Large intestine (tissue), 3 donors: Measurements from ENCODE around the gene NTMT1. TPM values are rescaled to one million over a fixed set of nuclear protein-coding genes. Genes with fewer than 3 reads are reported as not detected.

Experiments used
- DNase-seq, 2 donors: peaks; one replicate each; pipeline versions ENCODE4 v3.0.0 to v3.0.0-alpha.2; 2013
- H3K27ac ChIP-seq: one replicate; pipeline ENCODE4 v1.5.1; 2013; ENCODE audit warnings: low read length
- H3K27me3 ChIP-seq: 2 replicates; pipeline ENCODE4 v1.6.1; 2013; ENCODE audit warnings: low read length; ENCODE audit not compliant: control insufficient read depth, insufficient read depth
- H3K36me3 ChIP-seq: 2 replicates; pipeline ENCODE4 v1.6.1; 2013; ENCODE audit warnings: low read length; ENCODE audit not compliant: control insufficient read depth, insufficient read depth
- H3K4me1 ChIP-seq: one replicate; pipeline ENCODE4 v1.6.1; 2013; ENCODE audit warnings: low read length; ENCODE audit not compliant: control insufficient read depth, insufficient read depth
- H3K4me3 ChIP-seq: one replicate; pipeline ENCODE4 v1.5.1; 2013; ENCODE audit warnings: low read length
- H3K9me3 ChIP-seq: one replicate; pipeline ENCODE4 v1.6.1; 2013; ENCODE audit warnings: mild to moderate bottlenecking, low read depth, low read length, moderate library complexity; ENCODE audit not compliant: control insufficient read depth
- WGBS: methylation state at CpG from one replicate; pipeline ENCODE4 v1.1.5; 2013; ENCODE audit warnings: low lambda C conversion rate; ENCODE audit not compliant: insufficient coverage; 5-methylcytosine and 5-hydroxymethylcytosine counted together
- polyA plus RNA-seq: library from polyadenylated mRNA; unstranded; fragments of 120-200 nt; gene quantifications from one replicate; pipeline ENCODE4 v1.2.1, GENCODE V29; 2013

The NTMT1 gene
- polyA plus RNA-seq, 1 donor = 45.3 TPM

DNA sequence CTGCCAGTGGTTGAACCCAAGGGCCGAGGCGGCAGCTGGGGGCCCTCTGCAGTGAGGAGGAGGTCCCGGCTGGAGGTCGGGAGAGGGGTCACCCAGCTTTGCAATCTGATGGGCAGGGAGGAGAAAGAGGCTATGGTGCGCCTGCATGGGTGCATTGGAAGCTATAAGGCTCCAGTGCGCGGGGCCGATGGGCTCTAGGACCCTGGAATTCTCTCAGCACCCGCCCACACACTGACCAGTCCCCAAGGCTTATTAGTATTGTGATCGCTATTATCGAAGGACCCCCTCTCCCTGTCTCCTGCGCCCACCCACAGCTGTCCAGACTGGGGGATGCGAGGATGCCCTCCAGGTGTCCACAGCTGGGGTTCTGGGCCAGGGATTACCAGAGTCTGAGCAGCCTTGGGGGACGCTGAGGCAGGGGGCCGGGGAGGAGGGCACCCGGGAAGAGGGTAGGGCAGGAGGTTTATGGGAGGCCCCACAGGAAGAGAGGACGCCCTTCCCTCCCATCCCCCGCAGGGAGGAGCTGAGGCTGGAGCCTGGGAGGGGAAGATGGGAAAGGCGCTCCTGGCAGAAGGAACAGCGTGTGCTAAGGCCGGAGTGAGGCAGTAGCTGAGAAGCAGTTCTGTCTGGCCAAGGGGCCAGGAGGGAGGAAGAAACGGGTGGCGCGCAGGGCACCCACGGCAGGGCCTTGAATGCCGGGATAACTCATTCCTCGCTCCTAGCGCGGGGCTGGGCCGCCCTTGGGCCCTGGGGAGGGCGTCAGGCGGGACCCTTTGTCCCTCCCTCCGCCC, 29.2 kb upstream of the NTMT1 start:
- Histone ChIP-seq H3K4me1 (peaks cover 18% of the 10 kb centered on the region), H3K36me3 (no peaks in the 10 kb centered on the region), H3K27ac (peak overlapping the region; percentile 17), H3K9me3 (no peaks in the 10 kb centered on the region), H3K27me3 (no peaks in the 10 kb centered on the region), H3K4me3 (peak overlapping the region; percentile 44)
- no CpG with 5 or more reads among the region's 33 CpGs for WGBS
- DNase-seq = peak; percentile 57 to 81

GRCh38 chr9:129597355-129598088, 28.4 kb upstream of the NTMT1 start:
- Histone ChIP-seq H3K4me1 (peaks cover 18% of the 10 kb centered on the region), H3K9me3 (no peaks in the 10 kb centered on the region), H3K4me3 (peak overlapping the region; percentile 44), H3K27ac (peak overlapping the region; percentile 42), H3K27me3 (no peaks in the 10 kb centered on the region), H3K36me3 (no peaks in the 10 kb centered on the region)
- WGBS = no CpG with 5 or more reads among the region's 57 CpGs
- DNase-seq = peak; percentile 54 to 85

DNA sequence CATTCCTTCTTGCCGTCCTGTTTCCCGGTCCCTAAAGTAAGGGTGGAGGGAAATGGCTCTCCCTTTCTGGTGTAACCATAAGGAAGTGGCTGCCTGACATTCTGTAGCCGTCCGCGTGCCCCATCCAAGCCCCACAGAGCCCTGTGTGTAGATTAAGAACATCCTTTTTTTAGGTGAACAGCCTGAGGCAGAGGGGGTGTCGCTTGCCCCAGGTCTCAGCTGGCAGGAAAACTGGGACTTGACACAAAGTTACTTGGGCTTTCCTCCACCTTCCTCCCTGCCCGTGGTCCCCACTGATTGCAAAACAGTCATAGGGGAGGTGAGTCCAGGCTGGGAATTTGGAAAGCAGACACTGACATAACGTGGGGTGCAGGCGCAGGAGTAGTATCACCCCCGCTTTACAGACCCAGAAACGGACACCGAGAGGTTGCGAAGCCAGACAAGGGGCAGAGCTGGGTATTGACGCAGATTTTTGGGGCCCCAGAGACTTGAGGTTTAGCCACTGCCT, 27.8 kb upstream of the NTMT1 start:
- H3K9me3 ChIP-seq = no peaks in the 10 kb centered on the region
- no CpG with 5 or more reads among the region's 14 CpGs for WGBS
- H3K27ac ChIP-seq = peak overlapping the region; percentile 42
- peaks cover 18% of the 10 kb centered on the region for H3K4me1 ChIP-seq
- no peaks in the 10 kb centered on the region for H3K27me3 ChIP-seq
- DNase-seq = no peak
- no peaks in the 10 kb centered on the region for H3K36me3 ChIP-seq
- peak overlapping the region; percentile 44 for H3K4me3 ChIP-seq

DNA sequence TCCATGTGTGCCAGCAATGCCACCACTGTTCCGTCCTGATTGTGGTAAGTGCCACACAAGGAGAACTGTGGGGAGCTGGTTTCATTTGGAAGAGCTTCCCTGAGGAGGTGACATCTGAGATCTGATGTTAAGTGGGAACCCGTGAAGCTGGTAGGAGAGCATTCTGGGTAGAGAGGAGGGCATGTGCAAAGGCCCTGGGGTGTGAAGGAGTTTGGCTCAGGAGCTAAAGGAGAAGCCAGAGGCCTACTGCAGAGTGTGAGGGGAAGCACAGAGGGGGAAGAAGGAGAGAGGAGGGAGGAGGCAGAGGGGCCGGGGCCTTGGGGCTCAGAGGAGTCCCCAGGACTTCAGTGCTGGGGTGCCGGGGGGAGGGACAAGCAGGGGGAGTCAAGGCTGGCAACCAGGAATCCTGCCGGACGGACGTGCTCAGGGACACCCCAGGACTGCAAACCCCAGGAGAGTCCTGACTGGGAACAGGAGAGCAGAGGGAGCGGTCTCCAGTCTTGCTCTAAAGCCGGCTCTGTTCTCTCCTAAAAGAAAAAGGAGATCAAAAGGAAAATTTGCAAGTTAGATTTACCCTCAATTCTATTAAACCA, 24.8 kb upstream of the NTMT1 start:
- Histone ChIP-seq H3K27me3 (no peaks in the 10 kb centered on the region), H3K36me3 (no peaks in the 10 kb centered on the region), H3K9me3 (no peaks in the 10 kb centered on the region), H3K4me3 (no peak overlapping the region), H3K4me1 (peaks cover 23% of the 10 kb centered on the region), H3K27ac (no peak overlapping the region)
- no peak for DNase-seq
- WGBS = no CpG with 5 or more reads among the region's 9 CpGs

GRCh38 chr9:129602598-129603415, 23.2 kb upstream of the NTMT1 start:
- no peaks in the 10 kb centered on the region for H3K36me3 ChIP-seq
- no CpG with 5 or more reads among the region's 10 CpGs for WGBS
- no peaks in the 10 kb centered on the region for H3K9me3 ChIP-seq
- DNase-seq = no peak
- H3K27me3 ChIP-seq = no peaks in the 10 kb centered on the region
- H3K4me3 ChIP-seq = no peak overlapping the region
- H3K27ac ChIP-seq = no peak overlapping the region
- H3K4me1 ChIP-seq = peaks cover 28% of the 10 kb centered on the region

- Histone ChIP-seq H3K27ac (no peak overlapping the region), H3K9me3 (no peaks in the 10 kb centered on the region), H3K4me1 (peaks cover 22% of the 10 kb centered on the region), H3K4me3 (no peak overlapping the region), H3K27me3 (no peaks in the 10 kb centered on the region), H3K36me3 (no peaks in the 10 kb centered on the region)
- WGBS = no CpG with 5 or more reads among the region's 12 CpGs
- no peak for DNase-seq
Measured at GRCh38 chr9:129604056-129604765, 21.8 kb upstream of the NTMT1 start.

- DNase-seq = no peak
- no CpG with 5 or more reads among the region's 8 CpGs for WGBS
- peaks cover 25% of the 10 kb centered on the region for H3K4me1 ChIP-seq
- H3K27me3 ChIP-seq = no peaks in the 10 kb centered on the region
- H3K9me3 ChIP-seq = no peaks in the 10 kb centered on the region
- H3K4me3 ChIP-seq = no peak overlapping the region
- H3K27ac ChIP-seq = no peak overlapping the region
- no peaks in the 10 kb centered on the region for H3K36me3 ChIP-seq
Measured at GRCh38 chr9:129604766-129605163, 21.2 kb upstream of the NTMT1 start.

GRCh38 chr9:129606161-129607026, 19.6 kb upstream of the NTMT1 start:
- WGBS = no CpG with 5 or more reads among the region's 15 CpGs

DNA sequence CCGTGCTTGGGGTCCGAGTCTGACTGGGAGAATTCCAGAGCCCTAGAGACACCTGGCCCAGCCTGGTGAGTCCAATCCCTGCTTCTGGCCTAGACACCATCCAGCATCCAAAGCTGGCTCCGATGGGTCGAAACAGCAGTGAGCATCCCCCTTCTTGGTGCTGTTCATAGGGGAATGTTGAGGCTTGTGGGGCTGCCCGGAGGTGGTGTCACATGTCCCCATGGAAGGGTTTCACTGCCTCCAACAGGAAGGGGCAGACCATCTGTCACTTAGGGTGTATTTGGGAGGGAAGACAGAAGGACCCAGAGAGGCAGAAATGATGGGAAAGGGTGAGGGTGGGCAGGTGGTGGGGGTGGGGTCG, 19.0 kb upstream of the NTMT1 start:
- H3K4me3 ChIP-seq = no peak overlapping the region
- H3K9me3 ChIP-seq = no peaks in the 10 kb centered on the region
- no CpG with 5 or more reads among the region's 6 CpGs for WGBS
- H3K27me3 ChIP-seq = no peaks in the 10 kb centered on the region
- H3K4me1 ChIP-seq = peaks cover 36% of the 10 kb centered on the region
- peak overlapping the region; percentile 84 for H3K27ac ChIP-seq
- DNase-seq = no peak
- no peaks in the 10 kb centered on the region for H3K36me3 ChIP-seq

More at GRCh38 chr9:129606161-129607026, 19.6 kb upstream of the NTMT1 start:
- no peaks in the 10 kb centered on the region for H3K9me3 ChIP-seq
- H3K36me3 ChIP-seq = no peaks in the 10 kb centered on the region
- no peaks in the 10 kb centered on the region for H3K27me3 ChIP-seq
- peak overlapping the region; percentile 84 for H3K27ac ChIP-seq
- DNase-seq = peak; percentile 76 to 80
- H3K4me1 ChIP-seq = peaks cover 35% of the 10 kb centered on the region
- H3K4me3 ChIP-seq = no peak overlapping the region
